GM12873 (cell line): ENCODE results near the gene YPEL2.

Experiments used
- TF ChIP-seq, protein P1 (sequence below): IDR thresholded peaks from 2 replicates; pipeline ENCODE4 v1.5.1; 2012; ENCODE audit warnings: low read depth, mild to moderate bottlenecking, moderate library complexity, low read length, control low read depth; ENCODE audit not compliant: insufficient read depth; ENCODE audit errors: missing control alignments

The YPEL2 gene

DNA sequence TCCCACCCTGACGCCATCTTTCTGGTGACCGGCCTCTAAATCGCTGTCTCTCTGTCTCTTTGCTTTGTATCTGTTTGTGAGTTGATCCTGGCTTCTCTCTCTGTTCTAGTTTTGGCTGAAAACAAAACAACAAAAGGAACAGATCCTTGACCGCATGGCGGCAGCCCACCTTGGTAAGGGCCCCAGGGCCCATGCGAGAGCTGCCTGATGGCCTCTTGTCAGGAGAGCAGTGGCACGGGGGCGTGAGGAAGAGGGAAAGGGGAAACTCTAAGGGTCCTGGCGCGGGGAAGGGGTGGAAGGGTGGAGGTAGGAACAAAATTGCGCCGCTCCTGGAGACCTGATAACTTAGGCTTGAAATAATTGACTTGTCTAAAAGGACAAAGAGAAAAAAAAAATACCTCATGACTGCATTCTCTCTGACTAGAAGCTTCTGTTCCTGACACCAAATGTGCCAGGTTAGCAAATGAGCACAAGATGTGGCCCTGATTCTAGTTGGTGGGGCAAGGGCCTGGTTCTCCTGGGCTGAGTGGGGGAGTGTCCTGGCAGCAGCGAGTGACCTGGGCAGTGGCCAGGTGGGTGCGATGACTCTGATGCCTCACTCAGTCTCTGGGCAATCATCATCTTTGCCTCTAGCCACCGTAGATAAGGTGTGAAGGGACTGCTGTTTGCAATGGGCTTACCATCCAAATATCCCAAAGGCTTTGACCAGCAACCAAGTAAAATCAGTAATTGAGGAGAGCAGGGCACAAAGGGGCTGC, 66.0 kb downstream of the YPEL2 start:
- TF ChIP-seq, protein P1, sequence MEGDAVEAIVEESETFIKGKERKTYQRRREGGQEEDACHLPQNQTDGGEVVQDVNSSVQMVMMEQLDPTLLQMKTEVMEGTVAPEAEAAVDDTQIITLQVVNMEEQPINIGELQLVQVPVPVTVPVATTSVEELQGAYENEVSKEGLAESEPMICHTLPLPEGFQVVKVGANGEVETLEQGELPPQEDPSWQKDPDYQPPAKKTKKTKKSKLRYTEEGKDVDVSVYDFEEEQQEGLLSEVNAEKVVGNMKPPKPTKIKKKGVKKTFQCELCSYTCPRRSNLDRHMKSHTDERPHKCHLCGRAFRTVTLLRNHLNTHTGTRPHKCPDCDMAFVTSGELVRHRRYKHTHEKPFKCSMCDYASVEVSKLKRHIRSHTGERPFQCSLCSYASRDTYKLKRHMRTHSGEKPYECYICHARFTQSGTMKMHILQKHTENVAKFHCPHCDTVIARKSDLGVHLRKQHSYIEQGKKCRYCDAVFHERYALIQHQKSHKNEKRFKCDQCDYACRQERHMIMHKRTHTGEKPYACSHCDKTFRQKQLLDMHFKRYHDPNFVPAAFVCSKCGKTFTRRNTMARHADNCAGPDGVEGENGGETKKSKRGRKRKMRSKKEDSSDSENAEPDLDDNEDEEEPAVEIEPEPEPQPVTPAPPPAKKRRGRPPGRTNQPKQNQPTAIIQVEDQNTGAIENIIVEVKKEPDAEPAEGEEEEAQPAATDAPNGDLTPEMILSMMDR: no peak

DNA sequence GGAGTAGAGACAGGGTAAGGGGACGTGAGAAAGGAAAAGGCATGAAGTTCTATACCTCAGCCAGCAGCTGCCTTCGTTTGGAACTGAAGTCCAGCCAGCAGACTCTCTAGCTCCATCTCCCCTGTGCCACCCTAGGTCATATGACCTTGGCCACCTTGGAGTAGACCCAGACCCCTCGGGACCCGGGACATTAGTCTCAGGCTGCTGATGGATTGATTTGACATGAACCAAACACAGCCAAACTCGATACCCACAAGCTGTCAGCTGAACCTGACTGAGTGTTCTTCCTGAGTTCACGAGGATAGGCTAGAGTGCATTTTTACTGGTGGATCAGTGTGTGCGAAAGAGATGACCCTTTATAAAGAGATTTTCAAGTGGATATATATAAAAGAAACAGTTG, 68.5 kb downstream of the YPEL2 start:
- TF ChIP-seq, protein P1: no peak

DNA sequence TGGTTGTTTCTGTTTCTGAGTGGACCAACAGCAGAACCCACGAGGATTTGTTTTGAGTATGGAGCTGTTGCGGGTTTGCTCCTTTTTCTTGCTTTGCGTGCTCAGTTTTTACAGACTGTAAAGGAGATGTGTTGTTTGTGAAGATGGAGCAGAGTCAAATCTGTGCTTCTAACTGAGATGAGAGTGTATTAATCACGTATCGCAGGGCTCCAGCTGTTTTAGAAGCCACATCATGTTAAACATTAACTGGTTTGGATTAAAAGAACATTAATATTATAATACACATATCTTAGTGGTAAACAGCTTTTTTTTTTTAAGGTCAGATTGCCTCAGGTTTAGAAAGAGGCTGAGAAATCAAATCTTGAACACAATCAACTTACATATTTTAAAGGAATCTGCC, 69.4 kb downstream of the YPEL2 start:
- TF ChIP-seq, protein P1: no peak

DNA sequence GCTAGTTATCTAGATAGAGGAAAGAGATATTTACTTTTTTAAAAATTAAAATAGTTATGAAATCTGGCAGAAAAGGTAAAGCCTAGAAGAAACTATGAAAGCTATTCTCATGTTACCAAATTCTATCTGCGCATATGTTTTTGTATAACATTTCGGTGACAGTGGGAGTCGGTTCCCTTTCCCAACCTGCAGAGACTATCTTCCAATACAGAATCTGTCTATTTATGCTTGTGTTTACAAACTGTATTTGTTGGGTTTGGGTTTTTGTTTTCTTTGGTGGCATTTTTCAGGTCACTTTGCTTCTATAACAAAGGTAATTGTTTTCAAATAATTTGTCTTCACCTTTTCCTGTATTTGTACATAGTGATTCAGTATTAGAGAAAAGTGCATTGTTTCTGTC, 69.8 kb downstream of the YPEL2 start:
- TF ChIP-seq, protein P1: no peak

DNA sequence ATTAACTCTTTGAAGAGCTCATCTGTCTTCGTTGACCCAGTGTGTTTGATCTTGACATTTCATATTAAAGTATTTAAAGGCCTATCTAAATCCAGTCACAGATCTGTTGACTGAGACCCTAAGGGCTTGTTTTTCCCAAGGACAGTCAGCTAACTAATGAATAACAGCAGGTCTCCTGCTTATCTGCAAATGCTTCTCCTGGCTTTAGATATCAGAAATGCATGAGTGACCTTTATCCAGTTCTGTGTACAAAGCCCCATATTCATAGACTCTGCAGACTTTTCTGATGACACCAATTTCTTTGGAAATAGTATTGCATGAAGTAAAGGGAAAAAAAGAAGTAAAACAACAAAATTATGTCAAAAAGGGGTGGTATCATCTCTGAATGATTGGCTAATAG, 70.3 kb downstream of the YPEL2 start:
- TF ChIP-seq, protein P1: no peak

DNA sequence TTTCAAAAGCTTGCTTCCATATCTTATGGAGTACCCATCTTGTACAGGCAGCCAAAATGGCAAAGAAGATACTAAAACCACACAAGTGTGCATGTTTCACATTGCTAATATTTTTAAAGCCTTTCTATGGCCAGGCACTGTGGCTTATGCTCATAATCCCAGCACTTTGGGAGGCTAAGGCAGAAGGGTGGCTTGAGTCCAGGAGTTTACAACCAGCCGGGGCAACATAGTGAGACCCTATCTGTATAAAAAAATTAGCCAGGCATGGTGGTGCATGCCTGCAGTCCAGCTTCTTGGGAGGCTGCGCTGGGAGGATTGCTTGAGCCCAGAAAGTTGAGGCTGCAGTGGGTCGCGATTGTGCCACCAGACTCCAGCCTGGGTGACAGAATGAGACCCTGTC, 71.3 kb downstream of the YPEL2 start:
- TF ChIP-seq, protein P1: no peak

DNA sequence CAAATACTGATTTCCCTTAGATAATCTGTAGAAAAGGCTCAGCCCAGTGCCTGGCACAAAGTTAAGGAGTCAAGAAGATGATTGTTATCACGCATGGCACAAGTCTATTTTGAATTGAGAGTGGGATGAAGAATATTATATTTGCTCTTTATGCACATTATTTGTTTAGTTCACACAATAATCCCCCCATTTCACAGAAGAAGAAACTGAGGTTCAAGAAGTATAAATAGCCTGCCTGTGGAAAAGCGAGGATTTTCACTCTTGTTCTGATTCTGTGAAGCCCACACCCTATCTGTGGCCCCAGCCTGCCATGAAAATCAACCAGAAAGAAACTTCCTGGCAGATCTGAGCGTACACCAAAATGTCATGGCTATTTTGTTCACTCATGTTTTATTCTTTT, 73.0 kb downstream of the YPEL2 start:
- TF ChIP-seq, protein P1: no peak
